G401 (cell line): ENCODE data around the gene HPF1. TPM values are rescaled to one million over a fixed set of nuclear protein-coding genes. Genes with fewer than 3 reads are reported as not detected.
A peak's percentile ranks its signal among the peaks of the same experiment; 100 is the strongest.
"Not testable (repeated sequence)": the region's sequence is repeated elsewhere in the genome, so short reads cannot be mapped to it uniquely, and the experiment has no call there.

ENCODE experiments used
- DNase-seq: peaks from one replicate; pipeline ENCODE4 v3.0.0-alpha.2; 2015; ENCODE audit warnings: low spot score
- in situ Hi-C: cut with HindIII; loops from 2 replicates; pipeline ENCODE4 v1.10.0; 2016; ENCODE audit warnings: low sequenced_read_pairs, mixed read lengths
- total RNA-seq: library from RNA; depleted of rRNA; stranded (reverse); fragments of >200 nt; shearing (Covaris generic); gene quantifications from 2 replicates; pipeline ENCODE4 v1.2.3, GENCODE V29; 2014; rRNA removed

HPF1 gene
- 23.3 and 57.4 TPM in 2 replicates for total RNA-seq

- DNase-seq = peak; percentile 90
- in situ Hi-C loops = no loop called here
These were observed at the start of gene HPF1 for GRCh38 chr4:169757575-169758184. HPF1 (minus strand) TSS chr4:169757944; CDS start chr4:169757877, 67 bp downstream.

- not testable (repeated sequence) for DNase-seq
- in situ Hi-C loops = loop anchor here (25.0 kb wide), 1 partner anchor 231 kb away; the partner anchor contains the start of gene MFAP3L
These were observed 49.0 kb upstream of the HPF1 start for GRCh38 chr4:169806770-169807169.

GRCh38 chr4:169803413-169803812 lies 45.7 kb upstream of the HPF1 start:
- DNase-seq = no peak
- in situ Hi-C loops = loop anchor here (25.0 kb wide), 1 partner anchor 234 kb away; the partner anchor contains the start of gene MFAP3L

GRCh38 chr4:169802873-169803272 lies 45.1 kb upstream of the HPF1 start:
- DNase-seq = no peak
- in situ Hi-C loops = loop anchor here (25.0 kb wide), 1 partner anchor 234 kb away; the partner anchor contains the start of gene MFAP3L

- in situ Hi-C loops = loop anchor here (25.0 kb wide), 1 partner anchor 237 kb away; the partner anchor contains the start of gene MFAP3L
These were observed 42.8 kb upstream of the HPF1 start for GRCh38 chr4:169800541-169800940.

GRCh38 chr4:169799260-169799659 lies 41.5 kb upstream of the HPF1 start:
- DNase-seq = no peak
- in situ Hi-C loops = no loop called here

More at GRCh38 chr4:169800541-169800940, 42.8 kb upstream of the HPF1 start:
- no peak for DNase-seq

GRCh38 chr4:169795585-169795984 lies 37.8 kb upstream of the HPF1 start:
- in situ Hi-C loops = no loop called here
- no peak for DNase-seq

- peak; percentile 40 for DNase-seq
- in situ Hi-C loops = no loop called here
These were observed 33.9 kb upstream of the HPF1 start for GRCh38 chr4:169791527-169792156.

- no peak for DNase-seq
- in situ Hi-C loops = no loop called here
These were observed 33.3 kb upstream of the HPF1 start for GRCh38 chr4:169791062-169791461.

GRCh38 chr4:169774466-169775445 lies 17.0 kb upstream of the HPF1 start:
- no peak for DNase-seq
- in situ Hi-C loops = no loop called here

- DNase-seq = no peak
- in situ Hi-C loops = no loop called here
These were observed 16.1 kb upstream of the HPF1 start for GRCh38 chr4:169773889-169774288.

GRCh38 chr4:169771556-169772080 lies 13.9 kb upstream of the HPF1 start:
- in situ Hi-C loops, DNase-seq: not testable (repeated sequence)

- DNase-seq = no peak
- in situ Hi-C loops = no loop called here
These were observed 12.7 kb upstream of the HPF1 start for GRCh38 chr4:169770416-169770815.

GRCh38 chr4:169768385-169768784 lies 10.6 kb upstream of the HPF1 start:
- in situ Hi-C loops = no loop called here
- DNase-seq = no peak

- in situ Hi-C loops = no loop called here
- no peak for DNase-seq
These were observed 9.0 kb upstream of the HPF1 start for GRCh38 chr4:169766741-169767140.

GRCh38 chr4:169765835-169766234 lies 8.1 kb upstream of the HPF1 start:
- DNase-seq = no peak
- in situ Hi-C loops = no loop called here

GRCh38 chr4:169761846-169762245 lies 4.1 kb upstream of the HPF1 start:
- in situ Hi-C loops = no loop called here
- no peak for DNase-seq

GRCh38 chr4:169758401-169758962 lies 738 bp upstream of the HPF1 start:
- peak; percentile 45 for DNase-seq
- in situ Hi-C loops = no loop called here
